ENCODE results near the gene EEA1. TPM values are rescaled to one million over a fixed set of nuclear protein-coding genes. Genes with fewer than 3 reads are reported as not detected.

Gene EEA1
- total and polyA plus RNA-seq, 10 of the 15 experiments (the other 5 are each of a cell fraction or from before 2014, with no cell fraction given) = 5.5 to 40.3 (median 13.5) TPM

DNA sequence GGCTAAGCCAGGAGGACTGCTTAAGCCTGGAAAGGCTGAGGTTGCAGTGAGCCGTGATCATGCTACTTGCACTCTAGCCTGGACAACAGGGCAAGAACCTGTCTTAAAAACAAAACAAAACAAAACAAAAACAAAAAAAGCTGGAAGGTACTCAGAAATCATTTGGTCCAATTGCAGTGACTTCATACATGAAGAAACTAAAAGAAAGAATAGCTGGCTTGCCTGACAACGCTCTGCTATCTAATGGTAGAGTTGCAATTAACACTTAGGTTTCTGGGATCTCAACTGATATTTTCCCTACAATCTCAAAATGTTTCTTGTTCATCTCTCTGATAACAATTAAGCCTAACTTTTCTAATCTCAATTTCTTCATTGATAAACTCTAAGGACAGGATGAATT lies 13.7 kb downstream of the EEA1 start:
- ChIA-PET POLR2A (interaction anchor here (1.8 kb wide), 1 partner anchor 11 kb away, joined by 3 read pairs; no protein-coding TSS in a partner anchor), RAD21 (ENCODE audit: unreplicated experiment) (no interaction called here), SMC1A (ENCODE audit: uncharacterized antibody, unreplicated experiment) (interaction anchor here (2.1 kb wide), 1 partner anchor 11 kb away, joined by 6 read pairs; no protein-coding TSS in a partner anchor), CTCF (interaction anchor here (1.5 kb wide), 1 partner anchor 198 kb away, joined by 3 read pairs; no protein-coding TSS in a partner anchor)
- Histone ChIP-seq H3K27me3 (replicated peaks in 1 of 2; ENCODE audit: control insufficient read depth in 2 of 2, insufficient read depth in 2 of 2, low read length in 1 of 2) (no peaks in the 10 kb centered on the region), H3K9me3 (replicated peaks; ENCODE audit: control insufficient read depth, insufficient read depth, low read length) (peaks cover 4% of the 10 kb centered on the region), H3K27ac (ENCODE audit: control insufficient read depth, insufficient read depth) (no peak overlapping the region), H2AFZ (ENCODE audit: control insufficient read depth, low read depth, low read length) (no peak overlapping the region), H3K4me3 (no peak overlapping the region), H3K4me2 (ENCODE audit: control insufficient read depth, insufficient read depth) (no peak overlapping the region), H3K36me3 (ENCODE audit: control insufficient read depth in 2 of 2, insufficient read depth in 2 of 2, low read length in 1 of 2) (no peaks in the 10 kb centered on the region; a peak in 2 of 4 replicates), H3K79me2 (ENCODE audit: control insufficient read depth, insufficient read depth, low read length) (peaks cover 26% of the 10 kb centered on the region), H3K9ac (ENCODE audit: control insufficient read depth, insufficient read depth, low read length) (no peak overlapping the region), H4K20me1 (ENCODE audit: control insufficient read depth, insufficient read depth) (no peaks in the 10 kb centered on the region), H3K4me1 (ENCODE audit: control insufficient read depth, insufficient read depth, low read length) (no peaks in the 10 kb centered on the region)
- intact Hi-C loops (cut with micrococcal nuclease; ENCODE audit: unreplicated experiment) = no loop called here
- BruUV-seq (replicated peaks) = no TSS peak
- ATAC-seq (no peak), FAIRE-seq (no peak), DNase-seq (ENCODE audit: low read depth, low spot score) (no peak)
- WGBS (ENCODE audit: insufficient coverage, insufficient replicate concordance, low lambda C conversion rate, missing lambda C conversion rate) = 100% methylated on average over 2 of the region's 2 CpGs
- in situ Hi-C loops (cut with MboI) = no loop called here
- TF ChIP-seq CBX3 (IDR thresholded peaks at IDR 0.05; ENCODE audit: borderline replicate concordance, low read depth) (no peak), IKZF2 (IDR thresholded peaks at IDR 0.05) (no peak), PBX3 (IDR thresholded peaks at IDR 0.05; ENCODE audit: insufficient replicate concordance, low read depth, low read length) (no peak), ZBED1 (IDR thresholded peaks at IDR 0.05; ENCODE audit: borderline replicate concordance) (no peak), SIN3A (IDR thresholded peaks at IDR 0.05; ENCODE audit: low read depth, low read length) (no peak), NFXL1 (IDR thresholded peaks at IDR 0.05; ENCODE audit: borderline replicate concordance) (no peak), ZNF384 (IDR thresholded peaks at IDR 0.05; ENCODE audit: borderline replicate concordance, low read depth, low read length) (no peak), NFYB (IDR thresholded peaks at IDR 0.05; ENCODE audit: insufficient read depth, low read depth, low read length) (no peak), GABPA (IDR thresholded peaks at IDR 0.05; ENCODE audit: low read depth) (no peak), PAX8 (IDR thresholded peaks at IDR 0.05) (no peak), HDGF (IDR thresholded peaks at IDR 0.05) (no peak), STAT1 (conservative IDR thresholded peaks at IDR 0.05) (no peak), EZH2 (IDR thresholded peaks at IDR 0.05; ENCODE audit: borderline replicate concordance, control insufficient read depth, low read depth, low read length) (no peak), BACH1 (IDR thresholded peaks at IDR 0.05; ENCODE audit: borderline replicate concordance) (no peak)
